GM19463 (cell line): ENCODE data around the gene MORN1.
A peak's percentile ranks its signal among the peaks of the same experiment; 100 is the strongest.
"Not testable (repeated sequence)": the region's sequence is repeated elsewhere in the genome, so short reads cannot be mapped to it uniquely, and the experiment has no call there.

ENCODE experiments used
- ATAC-seq: cut with Tn5 transposase; IDR thresholded peaks from one replicate; pipeline ENCODE4 v1.9.1; 2021; ENCODE audit warnings: mild to moderate bottlenecking, moderate library complexity; ENCODE audit not compliant: unreplicated experiment

The MORN1 gene

DNA sequence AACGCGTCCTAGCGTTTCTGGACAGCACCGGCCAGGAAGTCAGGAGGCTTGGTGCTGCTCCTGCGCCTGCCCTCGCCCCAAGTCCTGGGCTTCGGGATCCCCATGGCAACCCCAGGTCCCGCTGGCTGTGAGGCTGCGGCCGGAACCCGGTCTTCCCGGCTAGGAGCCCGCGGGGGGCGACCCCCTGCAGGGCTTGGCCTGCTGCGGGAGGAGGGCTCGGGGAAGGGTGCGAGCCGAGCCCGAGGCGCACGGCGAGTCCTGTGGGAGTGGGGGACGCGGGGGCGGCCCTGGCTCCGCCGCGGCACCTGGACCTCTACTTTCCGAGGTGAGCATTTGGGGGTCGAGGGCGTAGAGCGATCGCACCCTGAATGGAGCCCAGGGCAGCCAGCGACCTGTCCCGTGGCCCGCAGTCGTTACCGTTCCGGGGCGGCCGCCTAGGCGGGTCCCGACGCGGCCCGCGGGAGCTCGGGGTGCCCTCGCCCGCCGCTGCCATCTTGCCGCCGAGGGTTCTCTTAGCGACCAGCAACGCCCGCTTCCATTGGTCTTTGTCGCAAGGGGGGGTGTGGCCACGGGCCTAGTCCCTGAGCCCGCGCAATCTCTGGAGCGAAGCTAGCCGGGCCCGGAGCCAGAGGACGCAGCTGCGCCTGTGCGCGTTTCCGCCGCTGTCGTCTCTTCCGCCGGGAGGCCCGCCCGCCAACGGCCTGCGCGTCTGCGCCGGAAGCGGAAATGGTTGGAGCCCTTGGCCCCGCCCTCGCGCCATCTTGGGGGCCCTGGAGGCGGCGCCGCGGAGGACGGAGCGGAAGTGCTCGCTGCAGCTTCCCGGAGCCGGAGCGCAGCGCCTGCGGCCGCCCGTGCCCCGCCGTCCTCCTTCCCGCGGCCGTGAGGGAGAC lies at the start of gene MORN1, which contains the start of gene RER1:
MORN1 (minus strand) TSS at position 514 of the 890 bp plus-strand sequence; CDS start at position 493, 21 bp downstream.
RER1 (plus strand) TSS at position 801 of the 890 bp plus-strand sequence. CDS start 3,950 bp downstream, outside the sequence.
- peak; percentile 92 for ATAC-seq

DNA sequence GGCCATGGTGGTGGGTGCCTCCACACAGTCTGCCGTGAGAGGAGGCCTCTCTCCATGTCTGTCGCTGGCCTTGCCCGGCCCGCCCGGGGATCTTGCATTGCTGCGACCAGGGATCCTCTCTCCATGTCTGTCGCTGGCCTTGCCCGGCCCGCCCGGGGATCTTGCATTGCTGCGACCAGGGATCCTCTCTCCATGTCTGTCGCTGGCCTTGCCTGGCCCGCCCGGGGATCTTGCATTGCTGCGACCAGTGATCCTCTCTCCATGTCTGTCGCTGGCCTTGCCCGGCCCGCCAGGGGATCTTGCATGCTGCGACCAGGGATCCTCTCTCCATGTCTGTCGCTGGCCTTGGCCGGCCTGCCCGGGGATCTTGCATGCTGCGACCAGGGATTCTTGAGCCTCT lies 49.0 kb upstream of the MORN1 start:
- not testable (repeated sequence) for ATAC-seq

DNA sequence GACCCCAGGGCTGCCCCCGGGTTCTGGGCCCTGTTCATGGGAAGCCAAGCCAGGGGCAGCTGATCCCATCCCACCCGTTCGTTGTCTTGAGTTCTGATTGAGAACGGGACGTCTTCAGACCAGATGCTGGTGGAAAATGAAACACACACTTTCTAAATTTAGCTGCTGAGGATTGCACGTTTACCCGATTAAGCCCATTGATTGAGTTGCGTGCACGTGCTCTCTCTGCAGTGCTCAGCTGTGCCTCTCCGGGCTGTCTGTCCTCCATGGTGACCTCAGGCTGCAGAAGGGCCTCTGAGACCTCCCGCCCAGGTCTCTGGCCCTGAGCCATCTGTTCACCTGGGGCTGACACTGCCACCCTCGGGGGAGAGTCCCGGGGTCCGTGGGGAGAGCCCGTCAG lies 48.0 kb upstream of the MORN1 start:
- no peak for ATAC-seq

DNA sequence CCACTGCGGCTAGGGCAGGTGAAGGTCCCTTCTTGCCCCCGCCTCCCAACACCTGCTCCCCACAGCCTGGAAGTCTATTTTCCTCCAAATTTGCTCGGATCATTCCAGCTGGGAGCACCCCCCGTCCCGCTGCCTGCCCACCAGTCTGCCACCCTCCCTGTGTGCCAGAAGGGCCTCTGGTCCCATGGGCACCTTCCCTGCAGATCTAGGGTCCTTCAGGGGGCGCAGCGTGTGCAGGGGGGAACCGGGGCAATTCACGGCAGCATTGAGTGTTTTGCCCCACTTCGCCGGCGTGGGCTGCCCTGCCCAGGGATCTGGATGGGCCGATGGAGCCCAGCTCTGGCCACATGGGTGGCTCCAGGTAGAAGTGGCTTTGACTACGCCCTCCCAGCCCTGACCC lies 47.3 kb upstream of the MORN1 start:
- ATAC-seq, result no peak

DNA sequence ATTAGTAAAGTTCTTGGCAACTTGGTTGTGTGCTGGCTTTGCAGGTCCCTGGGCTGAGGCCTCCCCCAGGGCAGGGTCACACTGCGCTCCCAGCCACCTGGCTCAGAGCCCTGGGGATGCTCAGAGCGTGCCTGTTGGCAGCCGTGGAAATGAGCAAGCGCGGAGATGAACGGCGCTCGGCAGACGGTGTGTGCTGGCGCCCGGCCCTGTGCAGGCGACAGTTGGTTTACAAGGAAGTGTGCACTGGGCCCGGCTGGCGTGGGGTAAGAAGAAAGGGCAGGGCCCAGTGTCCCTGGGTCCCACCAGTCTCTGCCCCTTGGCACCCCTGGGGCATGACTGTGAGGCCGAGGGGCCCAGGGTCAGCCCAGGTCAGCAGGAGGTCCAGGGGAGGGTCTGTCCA lies 46.7 kb upstream of the MORN1 start:
- no peak for ATAC-seq

DNA sequence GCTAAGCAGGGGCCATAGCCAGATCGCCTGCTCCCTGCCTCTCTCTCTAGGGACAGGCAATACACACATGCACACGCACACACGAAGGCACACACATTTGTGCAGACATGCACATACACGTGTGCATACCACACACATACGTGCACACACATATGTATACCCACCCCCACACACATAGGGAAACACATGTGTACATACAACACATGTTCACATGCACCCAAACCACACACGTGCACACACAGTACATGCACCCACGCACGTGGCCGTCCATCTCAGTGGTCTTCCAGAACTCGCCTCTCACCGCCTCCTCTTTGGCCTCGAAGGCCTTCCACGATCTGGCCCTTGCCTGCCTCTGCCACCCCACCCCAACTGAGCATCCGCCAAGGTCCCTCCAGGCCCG lies 46.3 kb upstream of the MORN1 start:
- ATAC-seq, result no peak

DNA sequence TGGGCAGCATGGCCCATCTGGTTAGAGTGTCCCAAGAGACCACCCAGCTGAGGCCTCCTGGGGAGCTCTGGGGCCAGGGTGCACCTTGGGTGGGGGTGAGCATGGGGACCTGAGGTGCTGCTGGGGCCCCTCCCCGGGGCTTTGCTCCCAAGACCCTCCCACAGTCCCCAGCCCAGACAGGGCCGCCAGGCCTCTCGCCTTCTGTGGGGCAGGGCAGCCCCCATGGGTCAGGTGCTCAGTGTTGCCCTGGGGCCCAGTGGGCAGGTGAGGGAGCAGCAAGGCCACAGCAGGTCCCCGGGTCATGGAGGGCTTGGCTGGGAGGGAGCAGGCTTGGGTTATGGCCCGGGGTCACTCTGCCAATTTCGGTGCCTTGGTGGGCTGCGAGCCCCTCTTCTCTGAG lies 45.5 kb upstream of the MORN1 start:
- ATAC-seq, result no peak

DNA sequence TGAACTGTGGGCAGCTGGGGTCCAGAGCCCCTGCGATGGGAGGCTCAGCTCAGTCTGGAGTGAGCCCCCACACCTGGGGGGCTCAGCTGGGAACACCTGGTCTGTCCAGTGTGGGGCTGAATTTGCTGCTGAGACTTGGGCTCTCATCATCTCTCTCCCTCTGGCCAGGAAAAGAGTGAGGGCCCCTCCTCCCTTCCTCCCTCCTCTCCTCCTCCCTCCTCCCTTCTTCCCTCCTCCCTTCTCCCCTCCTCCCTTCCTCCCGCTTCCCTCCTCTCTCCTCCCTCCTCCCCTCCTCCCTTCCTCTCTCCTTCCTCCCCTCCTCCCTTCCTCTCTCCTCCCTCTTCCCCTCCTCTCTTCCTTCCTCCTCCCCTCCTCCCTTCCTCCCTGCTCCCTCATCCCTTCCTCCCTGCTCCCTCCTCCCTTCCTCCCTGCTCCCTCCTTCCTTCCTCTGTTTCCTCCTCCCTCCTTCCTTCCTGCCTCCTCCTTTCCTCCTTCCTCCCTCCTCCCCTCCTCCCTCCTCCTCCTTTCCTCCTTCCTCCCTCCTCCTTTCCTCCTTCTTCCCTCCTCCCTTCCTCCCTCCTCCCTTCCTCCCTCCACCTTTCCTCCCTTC lies 44.5 kb upstream of the MORN1 start:
- no peak for ATAC-seq

DNA sequence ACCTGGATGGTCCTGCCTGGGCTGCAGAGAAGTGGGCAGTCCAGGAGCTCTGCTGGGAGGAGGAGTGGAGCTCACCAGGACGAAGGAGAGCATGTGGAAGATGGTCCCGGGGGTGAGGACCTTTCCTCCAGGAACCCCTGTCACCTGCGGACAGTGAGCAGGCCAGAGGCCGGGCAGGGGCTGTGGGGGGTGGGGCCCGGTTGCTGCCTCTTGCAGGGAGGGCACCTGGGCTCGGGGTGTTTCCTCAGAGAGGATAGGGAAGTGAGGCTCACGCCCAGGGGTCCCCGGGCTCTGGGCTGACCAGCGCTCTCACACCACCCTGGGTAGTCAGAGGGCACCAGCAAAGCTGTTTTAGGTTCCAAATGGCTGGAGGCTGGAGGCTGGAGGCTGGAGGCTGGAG lies 43.7 kb upstream of the MORN1 start:
- no peak for ATAC-seq

DNA sequence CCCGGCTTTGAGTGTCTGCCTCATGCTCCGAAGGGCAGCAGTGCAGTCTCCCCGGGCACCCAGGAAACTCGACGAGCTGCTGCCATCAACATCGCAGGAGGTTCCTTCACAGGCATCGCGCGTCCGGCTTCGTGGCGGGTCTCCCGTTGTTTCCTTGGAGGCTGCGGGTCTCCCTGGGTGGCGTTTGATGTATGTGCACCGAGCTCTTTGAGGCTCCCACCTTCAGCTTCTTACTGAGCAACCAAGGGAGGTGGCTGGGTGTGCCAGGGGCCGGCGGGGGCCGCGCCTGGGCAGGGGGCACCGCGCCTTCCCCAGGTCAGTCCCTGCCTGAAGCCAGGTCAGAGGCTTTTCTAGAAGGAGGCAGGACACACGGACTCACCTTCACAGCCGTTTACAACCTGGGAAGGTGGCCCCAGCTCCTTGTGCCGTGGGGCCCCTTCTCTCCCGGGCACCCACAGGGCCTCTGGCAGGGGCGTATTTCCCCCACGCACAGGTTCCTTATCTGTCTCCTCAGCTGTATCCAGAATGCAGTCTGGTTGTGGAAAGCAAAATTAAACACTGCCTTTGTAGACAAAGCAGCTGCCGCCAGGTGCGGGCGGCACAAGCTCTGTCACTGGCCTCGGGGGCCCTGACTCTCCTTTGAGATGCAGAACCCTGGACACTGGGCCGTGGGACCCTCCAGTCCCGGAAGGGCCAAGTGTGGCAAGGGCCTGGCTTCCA lies 42.7 kb upstream of the MORN1 start:
- no peak for ATAC-seq

DNA sequence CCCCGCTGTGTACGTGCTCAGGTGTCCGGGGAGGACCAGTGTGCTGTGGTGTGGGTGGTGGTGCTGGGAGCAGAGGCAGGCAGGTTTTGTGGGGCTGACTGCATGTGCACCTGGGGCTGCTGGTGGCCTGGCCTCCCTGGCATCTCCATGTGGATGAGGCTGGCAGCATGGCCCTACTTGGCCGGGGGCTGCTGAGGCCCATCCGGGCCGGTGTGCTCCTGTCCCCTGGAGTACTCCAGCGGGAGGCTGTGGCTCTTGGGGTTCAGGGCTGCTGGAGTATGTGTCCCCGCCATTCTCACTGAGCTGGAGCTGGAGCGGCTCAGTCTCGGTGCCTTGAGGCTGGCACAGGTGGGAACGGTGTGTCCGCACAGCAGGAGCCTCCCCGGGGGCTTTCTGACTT lies 41.8 kb upstream of the MORN1 start:
- ATAC-seq, result no peak

DNA sequence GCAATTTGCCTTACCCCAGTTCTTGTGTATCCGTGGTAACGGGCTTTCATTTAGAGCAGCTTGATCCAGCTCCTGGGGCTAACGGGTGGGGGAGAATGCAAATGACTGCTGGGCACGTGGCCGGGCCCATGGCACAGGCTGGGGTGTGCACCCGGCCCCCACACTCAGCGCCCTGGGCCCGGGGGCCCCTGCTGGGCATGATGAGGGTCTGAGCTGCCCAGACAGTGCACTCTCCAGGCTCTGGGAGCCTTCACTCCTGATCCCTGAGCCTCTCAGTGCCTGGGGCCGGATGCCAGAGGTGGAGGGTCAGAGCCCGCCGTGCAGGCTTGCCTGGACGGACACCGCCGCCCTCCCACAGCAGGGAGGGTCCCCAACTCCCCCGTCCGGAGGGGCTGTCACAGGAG lies 41.1 kb upstream of the MORN1 start:
- ATAC-seq, result no peak

DNA sequence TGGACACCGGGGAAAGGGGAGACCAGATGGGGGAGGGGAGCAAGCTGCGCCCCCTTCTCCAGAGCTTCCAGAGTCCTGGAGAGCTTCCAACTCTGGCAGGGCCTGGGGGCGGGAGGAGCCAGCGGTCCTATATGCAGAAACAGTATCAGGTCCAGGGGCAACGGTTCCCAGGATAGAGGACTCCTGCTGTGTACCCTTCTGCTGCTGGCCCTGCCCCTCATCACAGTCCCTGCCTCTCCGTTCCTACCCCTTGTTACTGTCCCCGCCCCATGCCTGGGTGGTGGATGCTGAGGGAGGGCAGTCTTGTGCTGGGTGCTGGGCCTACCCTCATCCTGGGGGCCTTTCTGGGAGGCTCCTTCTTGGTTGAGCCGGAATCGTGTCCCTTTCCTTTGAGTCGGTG lies 40.2 kb upstream of the MORN1 start:
- no peak for ATAC-seq

DNA sequence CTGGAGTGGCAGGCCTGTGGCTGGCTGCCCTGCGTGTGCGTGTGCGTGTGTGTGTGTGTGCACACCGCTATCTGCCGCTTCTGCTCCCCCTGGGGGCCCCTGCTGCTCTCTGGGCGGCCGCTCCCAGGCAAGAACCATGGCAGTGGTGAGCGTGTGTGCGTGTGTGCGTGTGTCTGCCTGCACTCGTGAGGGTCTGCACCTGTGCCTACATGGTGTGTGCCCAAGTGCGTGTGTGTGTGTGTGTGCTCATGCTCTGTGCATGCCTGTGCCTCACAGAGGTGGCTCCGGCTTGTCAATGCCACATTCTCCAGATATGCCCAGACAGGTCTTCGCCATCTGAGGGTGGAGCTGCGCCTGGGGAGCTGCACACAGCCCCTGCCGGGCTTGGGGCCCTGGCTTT lies 39.7 kb upstream of the MORN1 start:
- ATAC-seq, result no peak

DNA sequence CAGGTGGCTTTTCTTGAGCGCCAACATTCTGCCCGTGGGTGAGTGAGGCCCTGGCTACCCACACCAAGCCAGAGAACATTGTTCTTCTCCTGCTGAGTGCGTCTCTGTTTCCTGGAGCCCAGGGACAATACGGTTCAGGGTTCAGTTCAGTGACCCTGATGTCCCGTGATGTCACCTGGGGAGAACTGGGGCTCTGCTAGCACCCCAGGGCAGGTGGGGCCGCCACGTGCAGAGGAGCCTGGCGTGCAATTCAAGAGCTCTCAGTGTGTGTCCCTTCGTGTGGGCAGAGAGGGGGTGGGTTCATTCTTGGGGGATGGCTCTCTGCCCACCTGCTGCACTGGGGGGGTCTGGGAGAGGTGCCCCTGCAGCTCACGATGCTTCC lies 39.2 kb upstream of the MORN1 start:
- no peak for ATAC-seq

DNA sequence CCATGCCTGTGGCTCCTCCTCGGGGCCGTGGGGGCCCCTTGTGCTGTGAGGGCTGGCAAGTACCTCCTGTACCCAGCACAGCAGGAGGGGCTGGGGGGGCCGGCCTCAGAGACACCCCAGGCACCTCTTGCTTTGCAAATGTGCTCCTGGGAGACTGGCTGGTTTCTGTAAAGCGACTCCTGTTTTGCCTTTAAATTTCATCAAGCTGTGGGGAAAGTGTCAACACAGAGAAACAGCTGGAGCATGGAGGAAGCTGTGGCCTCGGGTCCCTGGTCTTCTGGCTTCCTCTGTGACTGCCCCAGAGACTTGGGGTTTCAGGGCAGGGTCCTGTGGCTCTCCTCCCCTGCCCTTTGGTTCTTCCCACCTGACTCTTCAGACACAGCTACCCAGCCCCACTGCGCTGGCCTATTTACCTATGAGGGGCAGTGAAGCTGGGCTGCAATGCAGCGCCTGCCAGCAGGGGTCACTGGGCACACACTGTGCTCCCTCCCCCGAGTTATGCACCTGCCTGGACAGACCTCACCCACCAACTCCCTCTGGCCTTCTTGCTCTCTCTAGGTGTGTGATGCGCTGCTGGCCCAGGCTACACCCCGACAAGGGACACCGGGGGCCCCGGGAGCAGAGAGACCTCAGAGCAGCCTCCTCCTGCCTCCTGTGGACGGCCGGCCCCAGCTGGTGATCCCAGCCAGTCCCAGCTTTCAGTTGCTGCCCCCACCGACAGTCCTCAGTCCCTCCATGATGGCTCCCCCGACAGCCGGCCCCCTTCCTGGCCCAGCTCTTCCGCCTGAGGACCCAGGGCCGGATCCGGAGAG lies 38.6 kb upstream of the MORN1 start:
- no peak for ATAC-seq

DNA sequence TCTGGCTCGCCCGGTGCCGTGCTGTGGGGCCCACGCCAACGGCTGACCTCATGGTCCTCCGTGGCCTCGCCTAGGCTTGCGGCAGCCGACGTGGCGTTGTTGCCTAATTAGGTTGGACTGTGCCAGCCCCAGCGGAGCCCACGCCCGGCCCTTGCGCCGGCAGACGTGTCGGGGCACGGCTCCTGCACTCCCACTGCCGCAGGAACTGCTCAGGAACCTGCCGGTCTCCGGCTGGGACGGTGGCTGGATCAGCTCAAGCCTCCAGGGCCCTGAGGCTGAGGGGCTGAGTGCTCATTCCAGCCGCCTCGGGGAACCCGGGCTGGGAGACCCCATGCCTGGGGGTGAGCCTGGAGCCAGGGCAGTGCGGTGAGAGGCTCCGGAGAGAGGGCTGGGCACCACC lies 37.1 kb upstream of the MORN1 start:
- no peak for ATAC-seq

DNA sequence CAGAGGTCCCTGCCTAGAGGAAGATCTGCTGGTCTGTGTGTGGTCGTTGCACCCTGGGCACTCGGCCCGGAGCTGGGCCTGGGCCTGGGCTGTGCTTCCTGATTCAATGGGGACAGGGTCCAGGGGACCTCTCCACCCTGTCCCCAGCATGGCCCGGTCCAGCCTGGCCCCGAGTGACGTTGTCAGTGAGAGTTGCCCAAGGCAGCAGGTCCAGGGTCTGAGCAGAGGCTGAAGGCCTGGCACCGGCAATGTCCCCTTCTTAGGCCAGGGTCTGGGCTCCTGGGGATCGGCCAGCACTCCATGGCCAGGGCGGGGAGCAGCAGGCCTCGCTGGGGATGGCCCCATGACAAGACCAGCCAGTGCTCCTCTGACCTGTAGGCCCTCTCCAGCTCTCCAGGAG lies 36.6 kb upstream of the MORN1 start:
- no peak for ATAC-seq

DNA sequence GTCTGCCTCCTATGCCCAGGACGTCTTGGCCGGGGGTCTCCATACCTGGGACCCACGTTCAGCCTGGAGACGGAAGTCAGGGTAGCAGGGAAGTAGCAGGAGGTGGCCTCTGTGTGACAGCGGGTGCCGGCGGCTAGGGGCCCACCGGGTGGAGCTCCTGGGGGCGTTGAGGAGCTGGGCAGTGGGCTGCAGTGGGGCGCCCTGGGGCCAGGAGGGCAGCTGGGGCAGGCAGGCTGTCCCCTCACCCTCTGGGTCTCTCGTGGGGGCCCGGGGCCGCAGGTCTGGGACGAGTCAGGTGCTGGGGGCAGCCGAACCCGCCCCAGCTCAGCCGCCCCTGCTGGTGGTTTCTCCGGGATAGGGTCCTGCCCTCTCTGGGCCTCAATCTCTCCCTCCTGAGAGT lies 35.7 kb upstream of the MORN1 start:
- ATAC-seq, result no peak

DNA sequence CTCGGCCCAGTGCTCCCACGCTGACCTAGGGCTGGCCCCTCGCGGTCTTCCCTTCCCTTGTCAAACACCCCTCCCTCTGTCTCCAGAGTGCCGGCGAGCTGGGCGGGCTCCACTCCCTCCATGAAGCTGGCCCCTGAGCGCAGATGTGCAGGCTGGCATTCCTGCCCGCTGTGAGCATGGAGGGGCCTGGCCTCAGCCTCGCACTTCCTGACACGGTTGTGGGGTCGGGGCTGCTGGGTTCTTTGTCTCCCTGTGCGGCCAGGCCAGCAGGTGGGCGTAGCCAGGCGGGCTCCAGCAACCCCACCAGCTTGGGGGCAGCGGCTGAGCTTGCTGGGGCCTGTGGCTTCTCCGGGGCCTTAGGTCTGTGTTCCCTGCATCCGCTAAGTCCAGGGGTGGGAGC lies 35.2 kb upstream of the MORN1 start:
- ATAC-seq, result no peak

DNA sequence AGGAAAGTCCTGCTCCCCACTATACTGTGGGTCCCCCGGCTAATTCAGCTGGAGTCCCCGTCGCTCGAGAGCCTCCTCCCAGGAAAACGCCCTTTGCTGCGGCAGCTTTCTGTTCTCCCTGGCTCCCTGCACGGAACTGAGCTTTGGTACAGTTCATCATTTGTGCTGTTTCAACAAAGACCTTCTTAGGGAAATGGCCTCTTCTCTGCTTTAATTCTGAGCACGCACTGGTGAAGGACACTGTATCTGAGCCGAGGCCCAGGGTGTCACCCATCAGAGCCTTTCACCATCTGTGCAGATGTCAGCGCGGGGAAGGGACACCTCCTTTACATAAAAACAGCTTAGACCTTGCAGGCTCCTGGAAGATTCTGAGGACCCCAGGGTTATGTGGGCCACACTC lies 34.5 kb upstream of the MORN1 start:
- ATAC-seq, result no peak
